Esophagus muscularis mucosa (tissue), 4 donors: ENCODE results near the gene ROBO2. TPM values are rescaled to one million over a fixed set of nuclear protein-coding genes. Genes with fewer than 3 reads are reported as not detected.

Source experiments
- DNase-seq: peaks from one replicate; pipeline ENCODE4 v3.0.0-alpha.2; 2017; ENCODE audit errors: extremely low spot score
- H3K27ac ChIP-seq, 4 donors: fragments of 200-600 bp; sonication (generic); replicated peaks in 1 of 4; 1 replicate in 3 of 4; 2 replicates in 1 of 4; pipeline ENCODE4 v1.5.1; 2016 to 2019; ENCODE audit warnings: mild to moderate bottlenecking in 1 of 4
- H3K27me3 ChIP-seq, 4 donors: fragments of 200-600 bp; sonication (generic); one replicate each; pipeline versions ENCODE4 v1.5.1 to v1.6.0; 2016 to 2019
- H3K36me3 ChIP-seq, 4 donors: fragments of 200-600 bp; sonication (generic); one replicate each; pipeline ENCODE4 v1.5.1; 2016 to 2019
- H3K4me1 ChIP-seq, 4 donors: fragments of 200-600 bp; sonication (generic); one replicate each; pipeline ENCODE4 v1.5.1; 2016 to 2019
- H3K4me3 ChIP-seq, 4 donors: fragments of 200-600 bp; sonication (generic); 1 replicate in 2 of 4; 2 replicates in 2 of 4; pipeline ENCODE4 v1.5.1; 2016 to 2019; ENCODE audit warnings: mild to moderate bottlenecking in 4 of 4, moderate library complexity in 1 of 4
- H3K9me3 ChIP-seq, 4 donors: fragments of 200-600 bp; sonication (generic); 1 replicate in 3 of 4; 2 replicates in 1 of 4; pipeline ENCODE4 v1.5.1; 2016 to 2019
- CTCF ChIP-seq, 3 experiments: fragments of 200-600 bp in 2 of 3; fragments of 450-650 bp in 1 of 3; sonication (generic) in 2 of 3; IDR thresholded peaks; one replicate each; pipeline ENCODE4 v1.5.1; 2017 to 2019; ENCODE audit warnings: antibody characterized with exemption in 3 of 3, mild to moderate bottlenecking in 2 of 3, moderate library complexity in 1 of 3
- EP300 ChIP-seq: sonication (generic); formaldehyde crosslinking; IDR thresholded peaks from one replicate; pipeline ENCODE4 v1.6.1; 2017; ENCODE audit warnings: antibody characterized with exemption
- POLR2A ChIP-seq: fragments of 450-650 bp; IDR thresholded peaks from one replicate; pipeline ENCODE4 v1.6.1; 2017; ENCODE audit warnings: antibody characterized with exemption, moderate library complexity, mild to moderate bottlenecking, low read depth
- POLR2AphosphoS5 ChIP-seq, 2 donors: sonication (generic); formaldehyde crosslinking; IDR thresholded peaks; one replicate each; pipeline ENCODE4 v1.6.1; 2017; ENCODE audit warnings: antibody characterized with exemption in 2 of 2
- WGBS: methylation state at CpG from one replicate; pipeline ENCODE4 v1.1.5; 2018; 5-methylcytosine and 5-hydroxymethylcytosine counted together
- intact Hi-C: fragments of 100-400 bp; cut with DNase I; formaldehyde crosslinking; loops from one replicate; pipeline ENCODE4 v1.15.1; 2023
- total RNA-seq, 4 donors: library from RNA; depleted of rRNA; stranded (reverse); fragments of >200 nt; gene quantifications; one replicate each; pipeline versions ENCODE4 v1.1.0 to v1.2.1, GENCODE V29; 2016

ROBO2 gene
- total RNA-seq, 4 donors from 2014 or later: 0.83 to 2.1 (median 1.3) TPM

GRCh38 chr3:77045686-77046085, 5.8 kb downstream of the ROBO2 start:
- Histone ChIP-seq H3K27me3 (peaks cover 0 to 32% (median 0%) of the 10 kb centered on the region in 4 donors), H3K27ac (no peak overlapping the region), H3K9me3 (no peaks in the 10 kb centered on the region), H3K36me3 (no peaks in the 10 kb centered on the region), H3K4me3 (no peak overlapping the region), H3K4me1 (no peaks in the 10 kb centered on the region)
- intact Hi-C loops: no loop called here
- WGBS: 94% methylated on average over 3 of the region's 3 CpGs
- no peak for DNase-seq
- no peak for TF ChIP-seq CTCF (IDR thresholded peaks at IDR 0.05)
- no peak for TF ChIP-seq EP300
- TF ChIP-seq POLR2A: no peak
- no peak for TF ChIP-seq POLR2AphosphoS5 (IDR thresholded peaks at IDR 0.05)

- DNase-seq: no peak
- 90% methylated on average over 5 of the region's 5 CpGs for WGBS
- intact Hi-C loops: no loop called here
Measured at GRCh38 chr3:77048186-77048585, 8.3 kb downstream of the ROBO2 start.

DNA sequence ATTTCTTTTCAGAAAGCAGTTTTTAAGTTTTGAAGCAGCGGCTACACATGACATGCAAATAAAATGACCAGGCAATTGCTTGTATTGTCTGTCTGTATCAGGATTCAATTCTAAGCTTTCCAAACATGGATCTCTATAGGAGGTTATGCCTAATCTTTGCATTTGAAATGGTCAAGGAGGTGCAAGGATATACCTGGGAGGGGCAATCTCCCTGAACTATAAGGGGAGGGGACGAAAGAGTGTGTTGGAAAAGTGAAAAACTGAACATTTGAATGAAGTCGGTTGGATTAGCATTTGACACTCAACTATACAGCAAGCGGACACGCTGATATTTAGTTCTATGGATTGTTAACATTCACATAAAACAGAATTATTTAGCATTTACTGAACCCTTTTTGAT, 11.7 kb downstream of the ROBO2 start:
- H3K4me3 ChIP-seq: no peak overlapping the region
- intact Hi-C loops: no loop called here

More at GRCh38 chr3:77048186-77048585, 8.3 kb downstream of the ROBO2 start:
- Histone ChIP-seq H3K27ac (no peak overlapping the region), H3K4me3 (no peak overlapping the region), H3K9me3 (no peaks in the 10 kb centered on the region), H3K4me1 (no peaks in the 10 kb centered on the region), H3K36me3 (no peaks in the 10 kb centered on the region), H3K27me3 (peaks cover 0 to 10% (median 0%) of the 10 kb centered on the region in 4 donors)
- TF ChIP-seq POLR2AphosphoS5 (IDR thresholded peaks at IDR 0.05) (no peak), CTCF (IDR thresholded peaks at IDR 0.05) (no peak), POLR2A (no peak), EP300 (no peak)

DNA sequence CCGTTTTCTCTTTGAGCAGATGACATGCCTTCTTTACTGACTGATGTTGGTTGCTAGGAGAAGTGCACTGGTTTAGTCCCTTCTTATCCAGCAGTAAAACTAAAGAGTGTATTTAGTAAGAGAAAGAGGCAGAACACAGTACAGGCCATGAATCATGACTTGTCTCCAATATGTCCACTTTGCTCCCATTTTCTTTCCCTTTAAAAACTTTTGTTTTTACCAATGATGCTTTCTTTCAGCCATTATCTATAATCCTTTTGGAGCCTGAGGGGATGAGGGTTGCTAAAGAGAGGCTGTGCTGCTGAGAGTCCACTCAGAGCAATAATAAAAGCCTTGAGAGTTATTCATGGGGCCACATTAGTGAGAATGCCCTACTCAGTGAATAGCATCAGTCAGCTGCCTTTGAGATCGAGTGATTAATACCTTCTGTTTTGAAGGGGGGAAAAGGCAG, 12.2 kb downstream of the ROBO2 start:
- Histone ChIP-seq H3K27me3 (no peaks in the 10 kb centered on the region), H3K36me3 (no peaks in the 10 kb centered on the region), H3K4me3 (no peak overlapping the region), H3K4me1 (no peaks in the 10 kb centered on the region), H3K27ac (no peak overlapping the region), H3K9me3 (no peaks in the 10 kb centered on the region)
- 73% methylated on average over 2 of the region's 2 CpGs for WGBS
- no peak for DNase-seq
- TF ChIP-seq CTCF (IDR thresholded peaks at IDR 0.05): no peak
- no peak for TF ChIP-seq POLR2A
- no peak for TF ChIP-seq EP300
- no peak for TF ChIP-seq POLR2AphosphoS5 (IDR thresholded peaks at IDR 0.05)
- intact Hi-C loops: no loop called here

More for the DNA sequence above, 11.7 kb downstream of the ROBO2 start:
- H3K9me3 ChIP-seq: no peaks in the 10 kb centered on the region
- no peak for DNase-seq
- H3K27me3 ChIP-seq: no peaks in the 10 kb centered on the region
- no peak overlapping the region for H3K27ac ChIP-seq
- no peaks in the 10 kb centered on the region for H3K36me3 ChIP-seq
- 90% methylated on average over 5 of the region's 5 CpGs for WGBS
- TF ChIP-seq CTCF (IDR thresholded peaks at IDR 0.05): no peak
- TF ChIP-seq EP300: no peak
- no peak for TF ChIP-seq POLR2A
- no peak for TF ChIP-seq POLR2AphosphoS5 (IDR thresholded peaks at IDR 0.05)
- H3K4me1 ChIP-seq: no peaks in the 10 kb centered on the region
